Activated naive CD4-positive, alpha-beta T cell treated with anti-CD3 and anti-CD28 coated beads, Interleukin-2, amount 10 ng/mL, durations not matched to agents 7 days and 5 days (primary cell): ENCODE data around the gene PAPOLG.

Source experiments
- CTCF ChIA-PET: fragments of 350-600 bp; sonication (Branson Sonifier 250); formaldehyde crosslinking; loops from one replicate; lab custom pipeline; 2021; ENCODE audit warnings: antibody characterized with exemption; lab: Charles Lee
- DNase-seq: peaks from one replicate; pipeline ENCODE4 v3.0.0-alpha.2; 2020
- H3K27ac Mint-ChIP-seq: one replicate; pipeline ENCODE4 v1.8.0; 2021; ENCODE audit warnings: mild to moderate bottlenecking, moderate library complexity, mixed read lengths
- H3K27me3 Mint-ChIP-seq: one replicate; pipeline ENCODE4 v1.8.0; 2021; ENCODE audit warnings: mild to moderate bottlenecking, mixed read lengths
- H3K36me3 Mint-ChIP-seq: one replicate; pipeline ENCODE4 v1.8.0; 2021; ENCODE audit warnings: mixed read lengths
- H3K4me1 Mint-ChIP-seq: one replicate; pipeline ENCODE4 v1.8.0; 2021; ENCODE audit warnings: mixed read lengths
- H3K4me3 Mint-ChIP-seq: one replicate; pipeline ENCODE4 v1.8.0; 2021; ENCODE audit warnings: mild to moderate bottlenecking, moderate library complexity, mixed read lengths
- H3K9me3 Mint-ChIP-seq: one replicate; pipeline ENCODE4 v1.8.0; 2021; ENCODE audit warnings: mixed read lengths

The PAPOLG gene

DNA sequence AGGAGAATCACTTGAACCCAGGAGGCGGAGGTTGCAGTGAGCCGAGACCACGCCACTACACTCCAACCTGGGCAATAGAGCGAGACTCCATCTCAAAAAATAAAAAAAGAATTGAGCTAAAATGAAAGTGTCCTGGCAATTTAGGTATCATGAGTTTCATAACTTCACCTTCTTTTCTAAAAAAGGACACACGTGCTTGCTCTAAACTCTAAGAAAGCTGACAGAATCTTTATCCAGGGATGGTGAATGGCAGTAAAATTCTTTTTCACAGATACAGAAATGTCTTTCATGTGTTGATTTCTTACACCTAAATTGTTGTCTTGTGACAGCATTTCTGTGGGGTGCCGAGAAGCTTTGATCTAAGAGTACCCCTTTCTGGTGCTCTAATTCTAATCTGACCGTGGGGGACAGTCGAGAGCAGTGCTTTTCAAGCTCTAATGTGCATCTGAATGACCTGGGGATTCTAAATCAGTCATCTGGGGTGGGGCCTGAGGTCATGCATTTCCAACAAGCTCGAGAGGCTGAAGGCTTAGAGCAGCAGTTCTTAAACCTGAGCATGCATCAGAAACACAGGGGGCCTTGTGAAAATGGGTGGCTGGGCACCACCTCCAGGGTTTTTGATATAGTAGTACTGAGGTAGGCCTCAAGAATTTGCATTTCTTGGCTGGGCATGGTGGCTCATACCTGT, 83.2 kb downstream of the PAPOLG start:
- no peak for DNase-seq
- H3K4me3 Mint-ChIP-seq, result no peak overlapping the region
- peaks cover 18% of the 10 kb centered on the region for H3K4me1 Mint-ChIP-seq
- H3K9me3 Mint-ChIP-seq, result no peaks in the 10 kb centered on the region
- no peak overlapping the region for H3K27ac Mint-ChIP-seq
- CTCF ChIA-PET, result interaction anchor here (1.3 to 1.5 kb wide), 3 partner anchors 9 to 34 kb away, joined by 3 to 4 read pairs (median 3); no protein-coding TSS in a partner anchor
- no peaks in the 10 kb centered on the region for H3K36me3 Mint-ChIP-seq
- peaks cover 20% of the 10 kb centered on the region for H3K27me3 Mint-ChIP-seq

DNA sequence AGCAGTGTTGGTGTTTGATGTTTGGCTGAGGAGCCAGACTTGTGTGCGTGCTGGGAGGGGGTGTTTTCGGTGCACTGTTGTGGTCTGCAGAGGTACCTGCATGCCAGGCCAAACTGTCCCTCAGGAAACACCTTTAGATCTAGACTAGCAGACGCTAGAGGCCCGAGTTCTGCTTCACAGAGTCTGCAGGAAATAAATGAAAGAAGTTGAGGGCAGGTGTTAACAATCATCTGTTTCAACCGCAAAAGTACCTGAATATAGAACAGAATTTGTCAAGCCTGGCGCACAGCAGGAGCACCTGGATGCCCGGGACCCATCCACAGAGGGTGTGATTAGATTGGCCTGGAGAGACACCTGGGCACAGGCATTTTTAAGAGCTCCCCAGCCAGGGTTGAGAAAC, 84.8 kb downstream of the PAPOLG start:
- H3K4me3 Mint-ChIP-seq, result no peak overlapping the region
- peaks cover 18% of the 10 kb centered on the region for H3K4me1 Mint-ChIP-seq
- DNase-seq, result peak; percentile 24
- H3K27ac Mint-ChIP-seq, result peak overlapping the region; percentile 58
- H3K9me3 Mint-ChIP-seq, result no peaks in the 10 kb centered on the region
- H3K36me3 Mint-ChIP-seq, result no peaks in the 10 kb centered on the region
- CTCF ChIA-PET, result no interaction called here
- peaks cover 4% of the 10 kb centered on the region for H3K27me3 Mint-ChIP-seq

DNA sequence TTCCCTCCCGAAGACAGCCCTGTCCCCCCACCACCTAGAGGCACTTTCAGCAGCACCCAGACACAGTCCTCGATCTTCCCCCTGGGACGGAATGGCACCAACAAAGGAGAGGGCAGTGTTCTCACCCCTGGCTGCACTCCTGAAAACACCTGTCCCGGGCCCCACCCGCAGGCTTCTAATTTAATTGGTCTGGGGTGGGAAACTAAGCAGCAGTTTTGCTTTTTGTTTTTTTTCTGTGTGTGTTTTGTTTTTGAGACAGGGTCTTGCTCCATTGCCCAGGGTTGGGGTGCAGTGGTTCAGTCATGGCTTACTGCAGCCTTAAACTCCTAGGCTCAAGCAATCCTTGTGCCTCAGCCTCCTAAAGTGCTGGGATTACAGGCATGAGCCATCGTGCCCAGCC, 86.9 kb downstream of the PAPOLG start:
- CTCF ChIA-PET, result no interaction called here
- no peak overlapping the region for H3K27ac Mint-ChIP-seq
- peaks cover 4% of the 10 kb centered on the region for H3K27me3 Mint-ChIP-seq
- no peak for DNase-seq
- no peaks in the 10 kb centered on the region for H3K36me3 Mint-ChIP-seq
- H3K9me3 Mint-ChIP-seq, result no peaks in the 10 kb centered on the region
- peaks cover 18% of the 10 kb centered on the region for H3K4me1 Mint-ChIP-seq
- H3K4me3 Mint-ChIP-seq, result no peak overlapping the region

DNA sequence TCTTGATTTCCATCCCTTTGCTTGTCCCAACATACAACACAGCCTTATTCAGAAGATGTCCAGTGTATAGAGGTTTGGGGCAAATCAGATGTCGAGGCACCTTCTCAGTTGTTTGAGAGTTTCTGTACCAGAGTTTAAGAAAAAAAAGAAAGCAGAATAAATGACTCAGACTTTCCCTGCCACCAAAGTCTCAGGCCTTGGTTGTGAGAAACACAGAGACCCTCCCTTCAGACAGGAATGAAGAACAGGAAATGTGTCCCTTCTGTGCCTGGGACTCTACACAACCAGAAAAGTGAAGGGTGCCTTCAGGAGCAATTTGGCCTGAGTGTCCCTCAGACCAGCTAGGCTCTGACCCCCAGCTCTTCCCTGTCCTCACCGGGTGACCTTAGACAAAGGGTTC, 88.0 kb downstream of the PAPOLG start:
- Mint-ChIP-seq H3K4me3 (no peak overlapping the region), H3K27me3 (peaks cover 4% of the 10 kb centered on the region), H3K36me3 (no peaks in the 10 kb centered on the region), H3K4me1 (peaks cover 18% of the 10 kb centered on the region), H3K27ac (no peak overlapping the region), H3K9me3 (no peaks in the 10 kb centered on the region)
- CTCF ChIA-PET, result no interaction called here
- DNase-seq, result no peak

DNA sequence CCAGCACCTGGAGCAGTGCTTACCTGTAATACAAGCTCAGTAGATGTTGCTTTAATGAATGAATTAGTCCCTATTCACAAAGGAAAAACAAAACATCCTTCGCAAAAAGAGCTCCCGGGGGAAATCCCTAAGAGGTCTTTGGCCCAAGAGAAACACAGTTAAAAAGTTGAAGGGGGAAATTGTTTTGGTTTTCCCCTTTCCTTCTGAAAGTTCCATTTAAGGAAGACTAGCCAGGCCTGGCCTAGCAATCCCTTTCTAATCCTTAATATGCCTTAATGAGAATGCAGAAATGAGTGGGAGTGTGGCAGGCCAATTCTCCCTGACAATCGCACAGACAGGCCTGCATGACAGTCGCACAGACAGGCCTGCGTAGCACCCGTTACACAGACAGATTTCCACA, 91.8 kb downstream of the PAPOLG start:
- Mint-ChIP-seq H3K36me3 (no peaks in the 10 kb centered on the region), H3K9me3 (no peaks in the 10 kb centered on the region), H3K4me3 (no peak overlapping the region), H3K27ac (no peak overlapping the region), H3K27me3 (peaks cover 9% of the 10 kb centered on the region), H3K4me1 (peaks cover 7% of the 10 kb centered on the region)
- DNase-seq, result no peak
- CTCF ChIA-PET, result interaction anchor here (1.1 kb wide), 1 partner anchor 9 kb away, joined by 3 read pairs; no protein-coding TSS in a partner anchor
